Osteocyte (in vitro differentiated cells): ENCODE results near the gene ACSS1. TPM values are rescaled to one million over a fixed set of nuclear protein-coding genes. Genes with fewer than 3 reads are reported as not detected.

Experiments
- DNase-seq: peaks from one replicate; pipeline ENCODE4 v3.0.0; 2021; ENCODE audit warnings: mixed read lengths; ENCODE audit not compliant: unreplicated experiment; ENCODE audit errors: extremely low spot score
- H3K27ac Mint-ChIP-seq: one replicate; pipeline ENCODE4 v1.8.0; 2021; ENCODE audit warnings: mild to moderate bottlenecking, mixed read lengths; ENCODE audit not compliant: unreplicated experiment
- H3K27me3 Mint-ChIP-seq: one replicate; pipeline ENCODE4 v1.8.0; 2021; ENCODE audit warnings: mixed read lengths; ENCODE audit not compliant: unreplicated experiment
- H3K36me3 Mint-ChIP-seq: one replicate; pipeline ENCODE4 v1.8.0; 2021; ENCODE audit warnings: mixed read lengths; ENCODE audit not compliant: unreplicated experiment
- H3K4me1 Mint-ChIP-seq: one replicate; pipeline ENCODE4 v1.8.0; 2021; ENCODE audit warnings: mixed read lengths; ENCODE audit not compliant: unreplicated experiment
- H3K4me3 Mint-ChIP-seq: one replicate; pipeline ENCODE4 v1.8.0; 2021; ENCODE audit warnings: mild to moderate bottlenecking, moderate library complexity, mixed read lengths; ENCODE audit not compliant: unreplicated experiment
- H3K9me3 Mint-ChIP-seq: one replicate; pipeline ENCODE4 v1.8.0; 2021; ENCODE audit warnings: mixed read lengths; ENCODE audit not compliant: unreplicated experiment
- CTCF ChIP-seq: fragments of 200-600 bp; sonication (generic); IDR thresholded peaks from 2 replicates; pipeline ENCODE4 v1.5.0; 2021; ENCODE audit warnings: antibody characterized with exemption, mild to moderate bottlenecking, moderate library complexity
- total RNA-seq: library from RNA; stranded (reverse); gene quantifications from 2 replicates; pipeline ENCODE4 v1.2.1, GENCODE V29; 2021

Gene ACSS1
- total RNA-seq, 1 donor from 2014 or later = 8.2 TPM

DNA sequence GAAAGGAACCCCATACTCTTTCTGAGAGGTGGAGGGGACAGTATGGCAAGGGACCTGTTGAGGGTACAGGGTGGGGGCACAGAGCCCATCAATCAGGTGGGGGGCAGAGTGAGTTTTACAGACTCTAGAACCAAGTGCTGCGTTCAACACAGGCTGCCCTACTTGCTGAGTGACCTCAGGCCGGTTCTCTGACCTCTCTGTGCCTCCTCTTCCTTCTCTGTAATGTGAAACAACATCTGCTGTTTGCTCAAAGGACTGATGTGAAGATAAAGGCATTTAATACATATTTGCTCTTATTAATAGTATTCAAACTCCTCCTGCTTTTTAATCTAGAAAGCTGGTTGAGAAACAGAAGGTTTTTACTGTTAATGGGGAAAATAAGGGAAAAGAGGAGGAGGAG, 39.5 kb downstream of the ACSS1 start:
- no peaks in the 10 kb centered on the region for H3K36me3 Mint-ChIP-seq
- H3K27me3 Mint-ChIP-seq = no peaks in the 10 kb centered on the region
- H3K27ac Mint-ChIP-seq = no peak overlapping the region

GRCh38 chr20:25017257-25017803, 40.6 kb downstream of the ACSS1 start:
- H3K27me3 Mint-ChIP-seq = no peaks in the 10 kb centered on the region
- H3K4me3 Mint-ChIP-seq = no peak overlapping the region
- H3K4me1 Mint-ChIP-seq = no peaks in the 10 kb centered on the region
- no peak for TF ChIP-seq CTCF
- no peaks in the 10 kb centered on the region for H3K9me3 Mint-ChIP-seq
- DNase-seq = no peak
- no peaks in the 10 kb centered on the region for H3K36me3 Mint-ChIP-seq
- no peak overlapping the region for H3K27ac Mint-ChIP-seq

More for the DNA sequence above, 39.5 kb downstream of the ACSS1 start:
- no peaks in the 10 kb centered on the region for H3K4me1 Mint-ChIP-seq
- H3K4me3 Mint-ChIP-seq = no peak overlapping the region
- no peak for TF ChIP-seq CTCF
- no peak for DNase-seq
- no peaks in the 10 kb centered on the region for H3K9me3 Mint-ChIP-seq

- H3K36me3 Mint-ChIP-seq = no peaks in the 10 kb centered on the region
- H3K27me3 Mint-ChIP-seq = no peaks in the 10 kb centered on the region
- no peak for DNase-seq
- no peaks in the 10 kb centered on the region for H3K9me3 Mint-ChIP-seq
- TF ChIP-seq CTCF = no peak
- H3K27ac Mint-ChIP-seq = no peak overlapping the region
- no peaks in the 10 kb centered on the region for H3K4me1 Mint-ChIP-seq
- no peak overlapping the region for H3K4me3 Mint-ChIP-seq
Measured at GRCh38 chr20:25016471-25016870, 41.5 kb downstream of the ACSS1 start.

DNA sequence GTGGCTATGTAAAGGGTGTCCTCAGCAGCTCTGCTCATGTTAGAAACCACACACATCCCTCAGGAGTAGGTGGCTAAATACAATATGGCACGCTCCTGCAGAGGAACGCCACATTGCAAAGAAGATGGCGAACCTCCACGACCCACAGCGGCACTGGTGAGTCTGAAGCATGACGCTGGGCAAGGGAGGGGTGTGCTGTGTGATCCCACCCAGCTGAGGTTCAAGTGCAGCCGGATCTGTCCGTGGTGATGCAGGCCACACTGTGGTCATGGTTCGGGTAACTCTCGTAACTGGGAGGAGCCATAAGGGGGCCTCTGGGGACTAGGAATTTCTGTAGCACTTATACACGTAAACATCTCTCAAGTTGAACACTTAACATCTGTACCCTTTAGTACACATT, 42.0 kb downstream of the ACSS1 start:
- H3K27ac Mint-ChIP-seq = no peak overlapping the region
- no peak for DNase-seq
- no peaks in the 10 kb centered on the region for H3K27me3 Mint-ChIP-seq
- no peak for TF ChIP-seq CTCF
- no peaks in the 10 kb centered on the region for H3K36me3 Mint-ChIP-seq
- no peaks in the 10 kb centered on the region for H3K9me3 Mint-ChIP-seq
- no peak overlapping the region for H3K4me3 Mint-ChIP-seq
- H3K4me1 Mint-ChIP-seq = no peaks in the 10 kb centered on the region

DNA sequence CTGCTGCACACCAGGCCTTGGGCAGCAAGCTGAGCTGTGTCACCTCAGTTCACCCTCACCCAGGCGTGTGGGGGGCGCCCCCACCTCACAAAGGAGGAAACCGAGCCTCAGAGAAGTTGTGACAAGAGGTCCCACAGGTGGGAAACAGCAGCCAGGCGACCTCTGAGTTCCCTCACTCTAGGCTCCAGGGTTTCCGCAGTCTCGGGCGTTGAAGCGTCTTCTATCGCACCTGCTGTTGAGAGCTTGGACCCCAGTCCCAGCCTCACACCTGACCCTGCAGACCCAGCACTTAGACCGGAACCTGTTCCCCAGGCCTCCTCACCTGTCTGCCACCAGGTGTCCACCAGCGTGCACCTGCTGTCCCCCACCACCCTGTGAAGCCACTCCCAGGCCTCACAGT, 43.1 kb downstream of the ACSS1 start:
- DNase-seq = no peak
- H3K4me3 Mint-ChIP-seq = no peak overlapping the region
- H3K27me3 Mint-ChIP-seq = no peaks in the 10 kb centered on the region
- no peaks in the 10 kb centered on the region for H3K9me3 Mint-ChIP-seq
- no peak for TF ChIP-seq CTCF
- no peak overlapping the region for H3K27ac Mint-ChIP-seq
- H3K36me3 Mint-ChIP-seq = no peaks in the 10 kb centered on the region
- no peaks in the 10 kb centered on the region for H3K4me1 Mint-ChIP-seq
